Stimulated activated naive B cell treated with anti-CD40 and anti-IgM and Interleukin-4, amounts not matched to agents 10 μg/mL and 1 μg/mL and 100 μg/mL, for 72 hours (primary cell): Measurements from ENCODE around the gene RAD23A.
"Not testable (repeated sequence)": the region's sequence is repeated elsewhere in the genome, so short reads cannot be mapped to it uniquely, and the experiment has no call there.

Experiments
- ATAC-seq, 2 donors: fragments of 150-1000 bp; cut with Tn5 transposase; replicated peaks; 2 replicates each; pipeline ENCODE4 v1.10.0; 2021; ENCODE audit warnings: moderate library complexity in 1 of 2
- DNase-seq: peaks from one replicate; pipeline ENCODE4 v3.0.0; 2021
- H3K27ac Mint-ChIP-seq: one replicate; pipeline ENCODE4 v1.8.0; 2022; ENCODE audit warnings: mild to moderate bottlenecking, mixed read lengths
- H3K27me3 Mint-ChIP-seq, 2 donors: one replicate each; pipeline ENCODE4 v1.8.0; 2022; ENCODE audit warnings: mixed read lengths in 2 of 2
- H3K36me3 Mint-ChIP-seq, 2 donors: one replicate each; pipeline ENCODE4 v1.8.0; 2022; ENCODE audit warnings: mixed read lengths in 2 of 2, mild to moderate bottlenecking in 1 of 2
- H3K4me1 Mint-ChIP-seq, 2 donors: one replicate each; pipeline ENCODE4 v1.8.0; 2022; ENCODE audit warnings: mixed read lengths in 2 of 2, mild to moderate bottlenecking in 1 of 2
- H3K4me3 Mint-ChIP-seq, 2 donors: one replicate each; pipeline ENCODE4 v1.8.0; 2022; ENCODE audit warnings: mild to moderate bottlenecking in 2 of 2, mixed read lengths in 2 of 2, moderate library complexity in 1 of 2
- H3K9me3 Mint-ChIP-seq, 2 donors: one replicate each; pipeline ENCODE4 v1.8.0; 2022; ENCODE audit warnings: mixed read lengths in 2 of 2, mild to moderate bottlenecking in 1 of 2

The RAD23A gene

DNA sequence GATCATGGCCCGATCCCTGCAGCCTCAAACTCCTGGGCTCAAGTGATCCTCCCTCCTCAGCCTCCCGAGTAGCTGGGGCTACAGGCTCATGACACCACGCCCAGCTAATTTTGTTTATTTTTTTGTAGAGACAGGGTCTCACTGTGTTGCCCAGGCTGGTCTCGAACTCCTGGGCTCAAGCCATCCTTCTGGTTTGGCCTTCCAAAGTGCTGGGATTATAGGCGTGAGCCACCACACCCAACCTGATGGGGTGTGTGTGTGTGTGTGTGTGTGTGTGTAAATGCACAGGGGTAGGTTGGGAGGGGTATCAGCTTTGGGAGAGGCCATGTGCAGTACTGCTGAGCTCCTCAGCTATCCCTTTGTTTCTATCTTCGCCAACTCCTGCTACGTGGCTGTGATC, 30.4 kb downstream of the RAD23A start:
- not testable (repeated sequence) for H3K27ac Mint-ChIP-seq, H3K36me3 Mint-ChIP-seq, ATAC-seq, H3K9me3 Mint-ChIP-seq, H3K4me3 Mint-ChIP-seq, DNase-seq
- Mint-ChIP-seq H3K27me3 (peaks cover 9 to 23% of the 10 kb centered on the region in 2 donors), H3K4me1 (peaks cover 5 to 13% of the 10 kb centered on the region in 2 donors)

- Mint-ChIP-seq H3K27me3 (peaks cover 9 to 13% of the 10 kb centered on the region in 2 donors), H3K9me3 (no peaks in the 10 kb centered on the region), H3K27ac (peak overlapping the region; percentile 77), H3K36me3 (no peaks in the 10 kb centered on the region), H3K4me3 (no peak overlapping the region), H3K4me1 (peaks cover 8 to 13% of the 10 kb centered on the region in 2 donors)
- DNase-seq (no peak), ATAC-seq (no peak)
Observed at GRCh38 chr19:12979974-12980373, 34.3 kb downstream of the RAD23A start.

DNA sequence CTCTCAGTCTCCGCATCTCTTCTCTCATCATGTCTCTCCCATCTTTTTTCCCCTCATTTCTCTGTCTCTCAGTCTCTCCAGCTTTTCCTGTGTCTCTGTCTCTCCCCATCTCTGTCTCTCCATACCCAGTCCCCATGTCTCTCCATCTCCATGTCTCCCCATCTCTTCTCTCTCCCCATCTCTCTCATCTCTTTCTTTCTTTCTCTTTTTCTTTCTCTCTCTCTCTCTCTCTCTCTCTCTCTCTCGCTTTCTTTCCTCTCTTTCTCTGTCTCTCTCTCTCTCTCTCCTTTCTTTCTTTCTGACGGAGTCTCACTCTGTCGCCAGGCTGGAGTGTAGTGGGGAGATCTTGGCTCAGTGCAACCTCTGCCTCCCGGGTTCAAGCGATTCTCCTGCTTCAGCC, 37.0 kb downstream of the RAD23A start:
- Mint-ChIP-seq H3K4me1 (peaks cover 11 to 14% of the 10 kb centered on the region in 2 donors), H3K9me3 (no peaks in the 10 kb centered on the region), H3K4me3 (no peak overlapping the region), H3K36me3 (no peaks in the 10 kb centered on the region), H3K27me3 (peaks cover 8 to 11% of the 10 kb centered on the region in 2 donors), H3K27ac (no peak overlapping the region)
- DNase-seq, result no peak
- no peak for ATAC-seq

DNA sequence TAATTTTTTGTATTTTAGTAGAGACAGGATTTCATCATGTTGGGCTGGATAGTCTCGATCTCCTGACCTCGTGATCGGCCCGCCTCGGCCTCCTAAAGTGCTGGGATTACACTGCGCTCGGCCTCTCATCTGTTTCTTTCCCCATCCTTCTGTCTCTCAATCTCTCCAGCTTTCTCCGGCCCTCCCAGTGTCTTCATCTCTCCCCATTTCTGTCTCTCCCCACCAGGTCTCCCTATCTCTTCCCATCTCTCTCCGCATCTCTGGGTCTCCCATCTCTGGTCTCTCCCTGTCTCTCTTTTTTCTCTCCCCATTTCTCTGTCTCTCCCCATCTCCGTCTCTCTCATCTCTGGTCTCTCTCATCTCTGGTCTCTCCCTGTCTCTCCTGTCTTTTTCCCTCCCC, 37.4 kb downstream of the RAD23A start:
- Mint-ChIP-seq H3K4me3 (no peak overlapping the region), H3K27ac (no peak overlapping the region)

GRCh38 chr19:12983542-12984142, 38.0 kb downstream of the RAD23A start:
- peaks cover 5 to 6% of the 10 kb centered on the region in 2 donors for H3K27me3 Mint-ChIP-seq
- ATAC-seq (peak; percentile 67 to 79), DNase-seq (peak; percentile 70)
- H3K4me1 Mint-ChIP-seq, result peaks cover 6 to 9% of the 10 kb centered on the region in 2 donors
- no peak overlapping the region for H3K4me3 Mint-ChIP-seq
- no peaks in the 10 kb centered on the region for H3K9me3 Mint-ChIP-seq
- H3K36me3 Mint-ChIP-seq, result no peaks in the 10 kb centered on the region
- H3K27ac Mint-ChIP-seq, result no peak overlapping the region

More for the DNA sequence above, 37.4 kb downstream of the RAD23A start:
- ATAC-seq (no peak), DNase-seq (no peak)
- peaks cover 5 to 6% of the 10 kb centered on the region in 2 donors for H3K27me3 Mint-ChIP-seq
- H3K9me3 Mint-ChIP-seq, result no peaks in the 10 kb centered on the region
- H3K4me1 Mint-ChIP-seq, result peaks cover 7 to 10% of the 10 kb centered on the region in 2 donors
- no peaks in the 10 kb centered on the region for H3K36me3 Mint-ChIP-seq

GRCh38 chr19:12984143-12984627, 38.5 kb downstream of the RAD23A start:
- no peak for ATAC-seq

DNA sequence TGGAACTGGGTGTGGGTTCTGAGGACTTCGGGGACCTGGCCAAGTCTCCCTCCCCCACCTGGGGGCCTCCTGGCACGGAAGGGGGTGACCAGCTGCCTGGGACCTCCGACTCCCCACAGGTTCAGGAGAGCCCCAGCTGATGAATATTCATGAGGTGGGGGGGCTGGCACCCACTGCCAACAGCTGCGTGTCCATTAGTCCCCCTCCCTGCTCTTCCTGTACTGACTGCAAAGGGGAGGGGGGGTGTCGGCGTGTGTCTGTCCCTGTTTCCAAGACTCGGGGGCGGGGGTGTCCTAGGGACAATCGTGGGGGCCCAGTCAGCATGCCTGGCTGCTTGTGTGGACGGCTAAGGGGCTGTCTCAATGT, 39.0 kb downstream of the RAD23A start:
- no peaks in the 10 kb centered on the region for H3K36me3 Mint-ChIP-seq
- ATAC-seq (no peak), DNase-seq (no peak)
- no peaks in the 10 kb centered on the region for H3K9me3 Mint-ChIP-seq
- H3K4me1 Mint-ChIP-seq, result peaks cover 6 to 9% of the 10 kb centered on the region in 2 donors
- no peak overlapping the region for H3K27ac Mint-ChIP-seq
- H3K4me3 Mint-ChIP-seq, result no peak overlapping the region
- peaks cover 5 to 6% of the 10 kb centered on the region in 2 donors for H3K27me3 Mint-ChIP-seq

More at GRCh38 chr19:12984143-12984627, 38.5 kb downstream of the RAD23A start:
- Mint-ChIP-seq H3K27ac (no peak overlapping the region), H3K4me1 (peaks cover 6 to 9% of the 10 kb centered on the region in 2 donors), H3K27me3 (peaks cover 5 to 6% of the 10 kb centered on the region in 2 donors), H3K9me3 (no peaks in the 10 kb centered on the region), H3K4me3 (no peak overlapping the region), H3K36me3 (no peaks in the 10 kb centered on the region)
- DNase-seq, result no peak

- Mint-ChIP-seq H3K4me1 (peaks cover 1 to 9% of the 10 kb centered on the region in 2 donors), H3K9me3 (no peaks in the 10 kb centered on the region), H3K4me3 (no peak overlapping the region), H3K27ac (no peak overlapping the region), H3K36me3 (no peaks in the 10 kb centered on the region), H3K27me3 (peaks cover 5 to 6% of the 10 kb centered on the region in 2 donors)
- ATAC-seq, result peak; percentile 64 to 65
- DNase-seq, result peak; percentile 21
Observed at GRCh38 chr19:12985049-12985776, 39.6 kb downstream of the RAD23A start.

GRCh38 chr19:12986726-12987125, 41.1 kb downstream of the RAD23A start:
- Mint-ChIP-seq H3K27ac (no peak overlapping the region), H3K9me3 (no peaks in the 10 kb centered on the region), H3K4me1 (peaks cover 0 to 11% of the 10 kb centered on the region in 2 donors), H3K27me3 (peaks cover 5 to 6% of the 10 kb centered on the region in 2 donors), H3K4me3 (no peak overlapping the region), H3K36me3 (no peaks in the 10 kb centered on the region)
- no peak for DNase-seq
- no peak for ATAC-seq

GRCh38 chr19:12987190-12987589, 41.5 kb downstream of the RAD23A start:
- Mint-ChIP-seq H3K9me3 (no peaks in the 10 kb centered on the region), H3K27ac (no peak overlapping the region), H3K27me3 (peaks cover 5 to 6% of the 10 kb centered on the region in 2 donors), H3K4me3 (no peak overlapping the region), H3K4me1 (peaks cover 0 to 11% of the 10 kb centered on the region in 2 donors), H3K36me3 (no peaks in the 10 kb centered on the region)
- ATAC-seq, result no peak
- no peak for DNase-seq

DNA sequence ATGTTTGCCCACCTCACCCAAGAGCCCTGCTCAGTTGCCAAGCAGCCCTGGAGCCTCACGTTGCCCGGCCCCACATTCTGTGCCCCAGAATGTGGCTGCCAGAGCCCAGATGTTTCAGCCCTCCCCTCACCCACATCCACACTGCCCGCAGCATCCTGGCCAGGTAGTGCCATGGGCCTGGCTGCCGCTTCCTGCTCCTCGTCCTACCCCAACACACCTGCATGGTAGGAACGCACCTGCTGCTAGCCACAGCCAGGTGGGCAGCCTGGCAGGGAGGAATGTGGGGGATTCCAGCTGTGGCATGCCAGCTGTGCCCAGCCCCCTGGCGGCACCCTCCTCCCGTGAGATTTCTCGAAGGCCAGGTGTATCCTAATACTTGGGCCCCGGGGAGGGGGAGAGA, 42.1 kb downstream of the RAD23A start:
- Mint-ChIP-seq H3K27ac (no peak overlapping the region), H3K4me3 (no peak overlapping the region), H3K4me1 (peaks cover 0 to 11% of the 10 kb centered on the region in 2 donors), H3K9me3 (no peaks in the 10 kb centered on the region), H3K27me3 (peaks cover 5 to 6% of the 10 kb centered on the region in 2 donors), H3K36me3 (no peaks in the 10 kb centered on the region)
- DNase-seq (no peak), ATAC-seq (no peak)

- DNase-seq, result no peak
- H3K4me1 Mint-ChIP-seq, result peaks cover 8 to 9% of the 10 kb centered on the region in 2 donors
- H3K4me3 Mint-ChIP-seq, result no peak overlapping the region
- no peak for ATAC-seq
- H3K27ac Mint-ChIP-seq, result no peak overlapping the region
- peaks cover 0 to 3% of the 10 kb centered on the region in 2 donors for H3K36me3 Mint-ChIP-seq
- H3K27me3 Mint-ChIP-seq, result peaks cover 13 to 18% of the 10 kb centered on the region in 2 donors
- H3K9me3 Mint-ChIP-seq, result no peaks in the 10 kb centered on the region
Observed at GRCh38 chr19:12990431-12990830, 44.8 kb downstream of the RAD23A start.

DNA sequence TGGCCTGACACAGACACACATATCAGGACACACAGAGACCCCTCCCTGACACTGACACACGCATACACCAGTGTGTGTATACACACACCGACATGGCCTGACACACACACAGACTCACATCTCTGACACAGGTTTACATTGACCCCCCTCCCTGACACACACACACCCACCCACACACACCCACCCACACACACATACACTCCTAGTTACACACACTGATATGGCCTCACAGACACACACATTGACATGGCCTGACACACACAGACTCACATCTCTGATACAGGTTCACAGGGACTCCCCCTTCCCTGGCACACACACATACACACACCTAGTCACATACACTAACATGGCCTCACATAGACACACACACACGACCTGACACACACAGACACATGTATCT, 45.2 kb downstream of the RAD23A start:
- H3K27me3 Mint-ChIP-seq, result peaks cover 13 to 19% of the 10 kb centered on the region in 2 donors
- ATAC-seq (no peak), DNase-seq (no peak)
- H3K4me3 Mint-ChIP-seq, result no peak overlapping the region
- no peaks in the 10 kb centered on the region for H3K9me3 Mint-ChIP-seq
- H3K36me3 Mint-ChIP-seq, result peaks cover 0 to 3% of the 10 kb centered on the region in 2 donors
- H3K27ac Mint-ChIP-seq, result no peak overlapping the region
- H3K4me1 Mint-ChIP-seq, result peaks cover 7 to 9% of the 10 kb centered on the region in 2 donors

GRCh38 chr19:12991296-12991695, 45.6 kb downstream of the RAD23A start:
- no peaks in the 10 kb centered on the region for H3K9me3 Mint-ChIP-seq
- no peak overlapping the region for H3K27ac Mint-ChIP-seq
- no peak overlapping the region for H3K4me3 Mint-ChIP-seq
- peaks cover 17 to 24% of the 10 kb centered on the region in 2 donors for H3K27me3 Mint-ChIP-seq
- DNase-seq (no peak), ATAC-seq (no peak)
- H3K36me3 Mint-ChIP-seq, result peaks cover 0 to 3% of the 10 kb centered on the region in 2 donors
- peaks cover 10 to 13% of the 10 kb centered on the region in 2 donors for H3K4me1 Mint-ChIP-seq

- H3K27me3 Mint-ChIP-seq, result peaks cover 12 to 26% of the 10 kb centered on the region in 2 donors
- ATAC-seq (no peak), DNase-seq (no peak)
- peaks cover 10 to 13% of the 10 kb centered on the region in 2 donors for H3K4me1 Mint-ChIP-seq
- no peaks in the 10 kb centered on the region for H3K9me3 Mint-ChIP-seq
- no peak overlapping the region for H3K27ac Mint-ChIP-seq
- no peak overlapping the region for H3K4me3 Mint-ChIP-seq
- peaks cover 0 to 3% of the 10 kb centered on the region in 2 donors for H3K36me3 Mint-ChIP-seq
Observed at GRCh38 chr19:12992729-12993128, 47.1 kb downstream of the RAD23A start.
